HCT116 (cell line): ENCODE results near the gene NOSIP. TPM values are rescaled to one million over a fixed set of nuclear protein-coding genes. Genes with fewer than 3 reads are reported as not detected.

Experiments used
- ATAC-seq: fragments of 200-7000 bp; cut with Tn5 transposase; 2 replicates; pipeline ENCODE4 v1.9.1; 2020; ENCODE audit warnings: mild to moderate bottlenecking, moderate library complexity
- BruUV-seq: library from RNA; stranded (reverse); fragments of 400-500 nt; replicated peaks from 2 replicates; lab custom pipeline; 2021; lab: Mats Ljungman, UMichigan
- CTCF ChIA-PET: fragments of 300-600 bp; sonication (Branson Sonifier 250); formaldehyde crosslinking; loops from one replicate; lab custom pipeline; 2021; ENCODE audit warnings: antibody characterized with exemption; lab: Charles Lee
- POLR2A ChIA-PET: fragments of 300-600, 350-600 bp; sonication (Branson Sonifier 250); formaldehyde crosslinking; loops from one replicate; lab custom pipeline; 2021; ENCODE audit warnings: antibody characterized with exemption; lab: Charles Lee
- RAD21 ChIA-PET, 2 experiments: fragments of 300-600 bp; sonication (Branson Sonifier 250); formaldehyde crosslinking; loops; one replicate each; lab custom pipeline; 2023; ENCODE audit warnings: low total read pairs in 2 of 2; ENCODE audit not compliant: uncharacterized antibody in 2 of 2, unreplicated experiment in 2 of 2, low non-redundant PET in 1 of 2; lab: Charles Lee
- DNase-seq: peaks from one replicate; pipeline ENCODE4 v3.0.0-alpha.2; 2010; ENCODE audit warnings: low read depth, low spot score
- H2AFZ ChIP-seq: fragments of 200-600 bp; shearing (Covaris generic), sonication (generic); 2 replicates; pipeline ENCODE4 v1.6.1; 2017; ENCODE audit warnings: low read depth, mixed run types, mixed read lengths, antibody characterized with exemption, low read length; ENCODE audit not compliant: poor library complexity, severe bottlenecking
- H3K27ac ChIP-seq: 2 replicates; pipeline ENCODE4 v1.5.1; 2012; ENCODE audit warnings: low read depth, low read length
- H3K27me3 ChIP-seq: fragments of 200-600 bp; sonication (generic); 2 replicates; pipeline ENCODE4 v1.6.1; 2016; ENCODE audit warnings: mixed run types, low read length, mixed read lengths; ENCODE audit not compliant: insufficient read depth
- H3K36me3 ChIP-seq, 2 experiments: fragments of 200-500 bp in 1 of 2; fragments of 200-600 bp in 1 of 2; sonication (Bioruptor generic) in 1 of 2; sonication (generic) in 1 of 2; 2 replicates each; pipeline versions ENCODE4 v1.5.1 to v1.6.1; 2014 to 2016; ENCODE audit warnings: low read length in 2 of 2, inconsistent platforms in 1 of 2, mixed read lengths in 1 of 2, mixed run types in 1 of 2; ENCODE audit not compliant: insufficient read depth in 2 of 2, control insufficient read depth in 1 of 2
- H3K4me1 ChIP-seq, 2 experiments: fragments of 200-600 bp in 1 of 2; sonication (generic) in 1 of 2; 2 replicates each; pipeline versions ENCODE4 v1.5.1 to v1.6.1; 2012 to 2017; ENCODE audit warnings: low read length in 2 of 2, inconsistent platforms in 1 of 2, mild to moderate bottlenecking in 1 of 2, mixed read lengths in 1 of 2, mixed run types in 1 of 2, moderate library complexity in 1 of 2; ENCODE audit not compliant: insufficient read depth in 2 of 2, control insufficient read depth in 1 of 2
- H3K4me2 ChIP-seq: fragments of 200-600 bp; sonication (generic); 2 replicates; pipeline ENCODE4 v1.6.1; 2017; ENCODE audit warnings: mixed run types, low read length, mixed read lengths
- H3K4me3 ChIP-seq, 2 experiments: fragments of 200-600 bp in 1 of 2; sonication (generic) in 1 of 2; replicated peaks in 1 of 2; 2 replicates each; pipeline ENCODE4 v1.5.1; 2011 to 2016; ENCODE audit warnings: low read length in 2 of 2, control low read depth in 1 of 2, low read depth in 1 of 2, mild to moderate bottlenecking in 1 of 2, mixed read lengths in 1 of 2, mixed run types in 1 of 2
- H3K79me2 ChIP-seq: fragments of 200-600 bp; sonication (generic); 2 replicates; pipeline ENCODE4 v1.6.1; 2017; ENCODE audit warnings: mild to moderate bottlenecking, mixed run types, low read length, moderate library complexity, mixed read lengths; ENCODE audit not compliant: insufficient read depth
- H3K9ac ChIP-seq: fragments of 200-600 bp; sonication (generic); 2 replicates; pipeline ENCODE4 v1.6.1; 2016; ENCODE audit warnings: low read length, mixed read lengths
- H3K9me2 ChIP-seq: fragments of 200-600 bp; sonication (generic), shearing (Covaris generic); 2 replicates; pipeline ENCODE4 v1.6.1; 2017; ENCODE audit warnings: mixed run types, mild to moderate bottlenecking, moderate library complexity; ENCODE audit not compliant: insufficient read depth
- H3K9me3 ChIP-seq, 2 experiments: fragments of 200-500 bp in 1 of 2; fragments of 200-600 bp in 1 of 2; sonication (Bioruptor generic) in 1 of 2; sonication (generic) in 1 of 2; 2 replicates each; pipeline ENCODE4 v1.6.1; 2014 to 2017; ENCODE audit warnings: low read length in 2 of 2, mixed read lengths in 2 of 2, inconsistent platforms in 1 of 2, low read depth in 1 of 2, mild to moderate bottlenecking in 1 of 2, mixed run types in 1 of 2, moderate library complexity in 1 of 2; ENCODE audit not compliant: control insufficient read depth in 1 of 2, insufficient read depth in 1 of 2
- H4K20me1 ChIP-seq: fragments of 200-600 bp; sonication (generic), shearing (Covaris generic); 2 replicates; pipeline ENCODE4 v1.6.1; 2017; ENCODE audit warnings: mixed run types, mild to moderate bottlenecking, moderate library complexity; ENCODE audit not compliant: insufficient read depth
- CBX3 ChIP-seq: IDR thresholded peaks from 2 replicates; pipeline ENCODE4 v1.6.1; 2012; ENCODE audit warnings: low read depth
- EZH2 ChIP-seq: fragments of 200-600 bp; sonication (generic); IDR thresholded peaks from 2 replicates; pipeline ENCODE4 v1.6.1; 2017; ENCODE audit warnings: antibody characterized with exemption, mixed run types
- FOSL1 ChIP-seq: IDR thresholded peaks from 2 replicates; pipeline ENCODE4 v1.6.1; 2012; ENCODE audit warnings: low read depth
- JUND ChIP-seq: IDR thresholded peaks from 2 replicates; pipeline ENCODE4 v1.6.1; 2012
- POLR2A ChIP-seq: IDR thresholded peaks from 2 replicates; pipeline ENCODE4 v1.7.0; 2011; ENCODE audit warnings: borderline replicate concordance; ENCODE audit not compliant: insufficient read depth, insufficient read length; ENCODE audit errors: extremely low read depth
- SP1 ChIP-seq: IDR thresholded peaks from 2 replicates; pipeline ENCODE4 v1.6.1; 2012; ENCODE audit warnings: low read depth
- YY1 ChIP-seq: IDR thresholded peaks from 2 replicates; pipeline ENCODE4 v1.6.1; 2011; ENCODE audit warnings: low read length, low read depth, moderate library complexity, mild to moderate bottlenecking; ENCODE audit not compliant: insufficient replicate concordance; ENCODE audit errors: extremely low read depth
- ZFX ChIP-seq: fragments of 450-650 bp; IDR thresholded peaks from 2 replicates; pipeline ENCODE4 v1.6.1; 2017
- ZNF274 ChIP-seq: fragments of 200-500 bp; sonication (Bioruptor generic); IDR thresholded peaks from 2 replicates; pipeline ENCODE4 v1.6.1; 2014; ENCODE audit warnings: mild to moderate bottlenecking, low read depth, low read length, inconsistent platforms
- intact Hi-C: fragments of 100-400 bp; cut with micrococcal nuclease; formaldehyde crosslinking; loops from 2 replicates; pipeline ENCODE4 v1.10.0; 2022
- total RNA-seq: library from RNA; stranded (reverse); gene quantifications from one replicate; pipeline ENCODE4 v1.2.1, GENCODE V29; 2021; ENCODE audit not compliant: unreplicated experiment
- TF ChIP-seq, protein P1 (sequence below): IDR thresholded peaks from 2 replicates; pipeline ENCODE4 v1.6.1; 2011; ENCODE audit warnings: mild to moderate bottlenecking, low read length, moderate library complexity; ENCODE audit not compliant: insufficient replicate concordance; ENCODE audit errors: extremely low read depth
- TF ChIP-seq, protein P2 (sequence below): IDR thresholded peaks from 2 replicates; pipeline ENCODE4 v1.6.1; 2012
- TF ChIP-seq, protein P3 (sequence below): IDR thresholded peaks from 2 replicates; pipeline ENCODE4 v1.6.1; 2012
- TF ChIP-seq, protein P4 (sequence below): IDR thresholded peaks from 2 replicates; pipeline ENCODE4 v1.6.1; 2012; ENCODE audit warnings: low read depth

Gene NOSIP
- total RNA-seq, 1 experiment from 2014 or later, result 133 TPM

DNA sequence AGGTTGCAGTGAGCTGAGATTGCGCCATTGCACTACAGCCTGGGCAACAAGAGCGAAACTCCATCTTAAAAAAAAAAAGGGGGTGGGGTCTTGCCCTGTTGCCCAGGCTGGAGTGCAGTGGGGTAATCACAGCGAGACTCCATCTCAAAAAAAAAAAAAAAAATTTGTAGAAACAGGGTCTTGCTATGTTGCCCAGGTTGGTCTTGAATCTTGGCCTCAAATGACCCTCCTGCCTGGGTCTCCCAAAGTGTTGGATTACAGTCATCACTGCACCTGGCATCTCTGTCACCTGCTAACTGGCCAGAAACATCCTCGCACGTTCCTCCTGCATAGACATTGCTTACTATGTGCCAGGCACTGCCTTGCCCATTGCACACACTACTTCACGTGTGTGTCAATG is 38.4 kb downstream of the NOSIP start:
- Histone ChIP-seq H3K27ac (no peak overlapping the region), H3K4me3 (no peak overlapping the region), H4K20me1 (no peaks in the 10 kb centered on the region), H3K27me3 (no peaks in the 10 kb centered on the region), H3K4me1 (peaks cover 3 to 11% of the 10 kb centered on the region in 2 experiments; a peak in 3 of 4 replicates), H3K36me3 (no peaks in the 10 kb centered on the region), H2AFZ (no peak overlapping the region), H3K79me2 (no peaks in the 10 kb centered on the region), H3K9me3 (no peaks in the 10 kb centered on the region), H3K9me2 (no peaks in the 10 kb centered on the region), H3K9ac (no peak overlapping the region), H3K4me2 (no peak overlapping the region)
- BruUV-seq, result no TSS peak
- RAD21 ChIA-PET, result interaction anchor here in 1 of 2 experiments (1.1 kb wide), 1 partner anchor 47 kb away, joined by 3 read pairs; no protein-coding TSS in a partner anchor
- POLR2A ChIA-PET, result no interaction called here
- intact Hi-C loops, result no loop called here
- TF ChIP-seq SP1 (no peak), FOSL1 (no peak)
- TF ChIP-seq, protein P1, sequence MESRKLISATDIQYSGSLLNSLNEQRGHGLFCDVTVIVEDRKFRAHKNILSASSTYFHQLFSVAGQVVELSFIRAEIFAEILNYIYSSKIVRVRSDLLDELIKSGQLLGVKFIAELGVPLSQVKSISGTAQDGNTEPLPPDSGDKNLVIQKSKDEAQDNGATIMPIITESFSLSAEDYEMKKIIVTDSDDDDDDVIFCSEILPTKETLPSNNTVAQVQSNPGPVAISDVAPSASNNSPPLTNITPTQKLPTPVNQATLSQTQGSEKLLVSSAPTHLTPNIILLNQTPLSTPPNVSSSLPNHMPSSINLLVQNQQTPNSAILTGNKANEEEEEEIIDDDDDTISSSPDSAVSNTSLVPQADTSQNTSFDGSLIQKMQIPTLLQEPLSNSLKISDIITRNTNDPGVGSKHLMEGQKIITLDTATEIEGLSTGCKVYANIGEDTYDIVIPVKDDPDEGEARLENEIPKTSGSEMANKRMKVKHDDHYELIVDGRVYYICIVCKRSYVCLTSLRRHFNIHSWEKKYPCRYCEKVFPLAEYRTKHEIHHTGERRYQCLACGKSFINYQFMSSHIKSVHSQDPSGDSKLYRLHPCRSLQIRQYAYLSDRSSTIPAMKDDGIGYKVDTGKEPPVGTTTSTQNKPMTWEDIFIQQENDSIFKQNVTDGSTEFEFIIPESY, result no peak
- TF ChIP-seq, protein P2, sequence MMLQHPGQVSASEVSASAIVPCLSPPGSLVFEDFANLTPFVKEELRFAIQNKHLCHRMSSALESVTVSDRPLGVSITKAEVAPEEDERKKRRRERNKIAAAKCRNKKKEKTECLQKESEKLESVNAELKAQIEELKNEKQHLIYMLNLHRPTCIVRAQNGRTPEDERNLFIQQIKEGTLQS, result no peak
- DNase-seq (no peak), ATAC-seq (no peak)
- CTCF ChIA-PET, result no interaction called here

DNA sequence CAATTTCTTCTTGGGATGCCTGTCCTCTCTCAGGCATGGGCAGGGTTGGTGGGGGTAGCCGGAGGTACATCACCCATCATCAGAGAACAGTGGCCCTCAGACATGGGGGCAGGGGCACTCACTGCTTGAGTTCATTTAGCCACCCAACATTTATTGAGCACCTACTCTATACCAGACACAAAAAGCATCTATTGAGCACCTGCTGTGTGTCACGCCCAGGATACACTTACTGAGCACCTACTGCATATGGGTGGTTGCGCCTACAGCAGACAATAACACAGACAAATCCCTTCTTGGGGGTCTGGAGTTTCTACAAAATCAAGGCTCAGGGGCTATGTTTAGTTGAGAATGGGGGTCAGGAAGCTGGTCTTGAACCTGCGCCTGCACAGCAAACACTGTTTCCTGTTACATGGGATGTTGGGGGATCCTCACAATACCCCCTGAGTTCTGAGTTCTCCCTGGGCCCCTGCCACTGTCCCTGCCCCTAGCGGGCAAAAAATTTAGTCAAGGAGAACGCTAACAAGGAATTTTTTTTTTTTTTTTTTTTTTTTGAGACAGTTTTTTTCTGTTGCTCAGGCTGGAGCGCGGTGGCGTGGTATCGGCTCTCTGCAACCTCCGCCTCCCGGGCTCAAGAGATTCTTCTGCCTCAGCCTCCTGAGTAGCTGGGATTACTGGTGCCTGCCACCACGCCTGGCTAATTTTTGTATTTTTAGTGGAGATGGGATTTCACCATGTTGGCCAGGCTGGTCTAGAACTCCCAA is 41.0 kb downstream of the NOSIP start:
- no peak for DNase-seq
- Histone ChIP-seq H3K27ac (no peak overlapping the region), H4K20me1 (no peaks in the 10 kb centered on the region), H3K27me3 (no peaks in the 10 kb centered on the region), H3K9me2 (no peaks in the 10 kb centered on the region), H3K79me2 (no peaks in the 10 kb centered on the region), H3K36me3 (no peaks in the 10 kb centered on the region), H3K9me3 (no peaks in the 10 kb centered on the region), H3K4me3 (no peak overlapping the region), H2AFZ (no peak overlapping the region), H3K4me2 (no peak overlapping the region), H3K9ac (no peak overlapping the region), H3K4me1 (no peaks in the 10 kb centered on the region)
- CTCF ChIA-PET, result no interaction called here
- intact Hi-C loops, result no loop called here
- POLR2A ChIA-PET, result no interaction called here
- RAD21 ChIA-PET, result no interaction called here
- BruUV-seq, result no TSS peak
- no peak for ATAC-seq
- TF ChIP-seq, protein P2, result no peak
- TF ChIP-seq EZH2, result no peak
- TF ChIP-seq POLR2A, result no peak
- TF ChIP-seq SP1, result no peak
- TF ChIP-seq, protein P3, sequence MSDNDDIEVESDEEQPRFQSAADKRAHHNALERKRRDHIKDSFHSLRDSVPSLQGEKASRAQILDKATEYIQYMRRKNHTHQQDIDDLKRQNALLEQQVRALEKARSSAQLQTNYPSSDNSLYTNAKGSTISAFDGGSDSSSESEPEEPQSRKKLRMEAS, result no peak
- TF ChIP-seq, protein P4, sequence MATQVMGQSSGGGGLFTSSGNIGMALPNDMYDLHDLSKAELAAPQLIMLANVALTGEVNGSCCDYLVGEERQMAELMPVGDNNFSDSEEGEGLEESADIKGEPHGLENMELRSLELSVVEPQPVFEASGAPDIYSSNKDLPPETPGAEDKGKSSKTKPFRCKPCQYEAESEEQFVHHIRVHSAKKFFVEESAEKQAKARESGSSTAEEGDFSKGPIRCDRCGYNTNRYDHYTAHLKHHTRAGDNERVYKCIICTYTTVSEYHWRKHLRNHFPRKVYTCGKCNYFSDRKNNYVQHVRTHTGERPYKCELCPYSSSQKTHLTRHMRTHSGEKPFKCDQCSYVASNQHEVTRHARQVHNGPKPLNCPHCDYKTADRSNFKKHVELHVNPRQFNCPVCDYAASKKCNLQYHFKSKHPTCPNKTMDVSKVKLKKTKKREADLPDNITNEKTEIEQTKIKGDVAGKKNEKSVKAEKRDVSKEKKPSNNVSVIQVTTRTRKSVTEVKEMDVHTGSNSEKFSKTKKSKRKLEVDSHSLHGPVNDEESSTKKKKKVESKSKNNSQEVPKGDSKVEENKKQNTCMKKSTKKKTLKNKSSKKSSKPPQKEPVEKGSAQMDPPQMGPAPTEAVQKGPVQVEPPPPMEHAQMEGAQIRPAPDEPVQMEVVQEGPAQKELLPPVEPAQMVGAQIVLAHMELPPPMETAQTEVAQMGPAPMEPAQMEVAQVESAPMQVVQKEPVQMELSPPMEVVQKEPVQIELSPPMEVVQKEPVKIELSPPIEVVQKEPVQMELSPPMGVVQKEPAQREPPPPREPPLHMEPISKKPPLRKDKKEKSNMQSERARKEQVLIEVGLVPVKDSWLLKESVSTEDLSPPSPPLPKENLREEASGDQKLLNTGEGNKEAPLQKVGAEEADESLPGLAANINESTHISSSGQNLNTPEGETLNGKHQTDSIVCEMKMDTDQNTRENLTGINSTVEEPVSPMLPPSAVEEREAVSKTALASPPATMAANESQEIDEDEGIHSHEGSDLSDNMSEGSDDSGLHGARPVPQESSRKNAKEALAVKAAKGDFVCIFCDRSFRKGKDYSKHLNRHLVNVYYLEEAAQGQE, result no peak
- no peak for TF ChIP-seq ZNF274
- TF ChIP-seq JUND, result no peak
- TF ChIP-seq ZFX, result no peak
- TF ChIP-seq YY1, result no peak
- no peak for TF ChIP-seq CBX3
